ENCODE measurements around the gene ASAH2. TPM values are rescaled to one million over a fixed set of nuclear protein-coding genes. Genes with fewer than 3 reads are reported as not detected.

Gene ASAH2
- total RNA-seq: 1 to 10 TPM; 1.8 to 2.3 TPM

GRCh38 chr10:50251394-50251793 is at the start of gene ASAH2:
TSS of gene ASAH2 (minus strand) at chr10:50251516. CDS start at chr10:50248610, 2,906 bp downstream.
- H3K4me1 Mint-ChIP-seq (ENCODE audit: low read depth): no peaks in the 10 kb centered on the region
- peaks cover 45% of the 10 kb centered on the region for H3K27me3 Mint-ChIP-seq (ENCODE audit: low read depth)
- ATAC-seq: no peak
- no peaks in the 10 kb centered on the region for H3K9me3 Mint-ChIP-seq (ENCODE audit: insufficient read depth)
- H3K36me3 Mint-ChIP-seq (ENCODE audit: low read depth): no peaks in the 10 kb centered on the region
- no peak within 1 kb of the TSS for H3K4me3 Mint-ChIP-seq
- H3K27ac Mint-ChIP-seq: no peak within 1 kb of the TSS
- ChIA-PET POLR2A (no interaction called here), CTCF (no interaction called here)
- no peak for DNase-seq

- Mint-ChIP-seq H3K36me3 (ENCODE audit: low read depth) (peaks cover 3% of the 10 kb centered on the region), H3K27ac (no peak overlapping the region), H3K27me3 (ENCODE audit: low read depth) (no peaks in the 10 kb centered on the region), H3K9me3 (ENCODE audit: insufficient read depth) (peaks cover 5% of the 10 kb centered on the region), H3K4me1 (ENCODE audit: low read depth) (peaks cover 6% of the 10 kb centered on the region), H3K4me3 (no peak overlapping the region)
- ATAC-seq (no peak), DNase-seq (no peak)
- ChIA-PET CTCF (no interaction called here), POLR2A (no interaction called here)
Observed at GRCh38 chr10:50299948-50300669, 48.8 kb upstream of the ASAH2 start.

- Mint-ChIP-seq H3K27ac (no peak overlapping the region), H3K36me3 (ENCODE audit: low read depth) (no peaks in the 10 kb centered on the region), H3K27me3 (ENCODE audit: low read depth) (no peaks in the 10 kb centered on the region), H3K4me3 (no peak overlapping the region), H3K9me3 (ENCODE audit: insufficient read depth) (peaks cover 5% of the 10 kb centered on the region), H3K4me1 (ENCODE audit: low read depth) (peaks cover 2% of the 10 kb centered on the region)
- ChIA-PET POLR2A (no interaction called here), CTCF (no interaction called here)
- DNase-seq (no peak), ATAC-seq (no peak)
Observed at GRCh38 chr10:50295367-50295766, 44.1 kb upstream of the ASAH2 start.

GRCh38 chr10:50294582-50294981 is 43.3 kb upstream of the ASAH2 start:
- CTCF ChIA-PET: no interaction called here
- DNase-seq: no peak
- ATAC-seq: no peak
- Mint-ChIP-seq H3K27me3 (ENCODE audit: low read depth) (no peaks in the 10 kb centered on the region), H3K4me3 (no peak overlapping the region), H3K36me3 (ENCODE audit: low read depth) (no peaks in the 10 kb centered on the region), H3K4me1 (ENCODE audit: low read depth) (peaks cover 2% of the 10 kb centered on the region), H3K9me3 (ENCODE audit: insufficient read depth) (peaks cover 5% of the 10 kb centered on the region), H3K27ac (peak overlapping the region; percentile 3)
- POLR2A ChIA-PET: no interaction called here

GRCh38 chr10:50293513-50294313 is 42.4 kb upstream of the ASAH2 start:
- POLR2A ChIA-PET: no interaction called here
- H3K36me3 Mint-ChIP-seq (ENCODE audit: low read depth): no peaks in the 10 kb centered on the region

GRCh38 chr10:50291261-50291850 is 40.0 kb upstream of the ASAH2 start:
- Mint-ChIP-seq H3K4me3 (no peak overlapping the region), H3K27me3 (ENCODE audit: low read depth) (peaks cover 5% of the 10 kb centered on the region), H3K9me3 (ENCODE audit: insufficient read depth) (no peaks in the 10 kb centered on the region), H3K4me1 (ENCODE audit: low read depth) (peaks cover 2% of the 10 kb centered on the region), H3K36me3 (ENCODE audit: low read depth) (no peaks in the 10 kb centered on the region), H3K27ac (no peak overlapping the region)
- POLR2A ChIA-PET: no interaction called here
- ATAC-seq (no peak), DNase-seq (no peak)
- CTCF ChIA-PET: no interaction called here

More at GRCh38 chr10:50293513-50294313, 42.4 kb upstream of the ASAH2 start:
- Mint-ChIP-seq H3K4me3 (no peak overlapping the region), H3K27ac (no peak overlapping the region), H3K27me3 (ENCODE audit: low read depth) (peaks cover 2% of the 10 kb centered on the region), H3K9me3 (ENCODE audit: insufficient read depth) (peaks cover under 1% of the 10 kb centered on the region), H3K4me1 (ENCODE audit: low read depth) (peaks cover 2% of the 10 kb centered on the region)
- ATAC-seq (no peak), DNase-seq (no peak)
- CTCF ChIA-PET: no interaction called here

- no peak overlapping the region for H3K4me3 Mint-ChIP-seq
- peaks cover 11% of the 10 kb centered on the region for H3K27me3 Mint-ChIP-seq (ENCODE audit: low read depth)
- CTCF ChIA-PET: no interaction called here
- no peaks in the 10 kb centered on the region for H3K9me3 Mint-ChIP-seq (ENCODE audit: insufficient read depth)
- no peak overlapping the region for H3K27ac Mint-ChIP-seq
- H3K4me1 Mint-ChIP-seq (ENCODE audit: low read depth): peaks cover 2% of the 10 kb centered on the region
- DNase-seq: no peak
- no peak for ATAC-seq
- no peaks in the 10 kb centered on the region for H3K36me3 Mint-ChIP-seq (ENCODE audit: low read depth)
- POLR2A ChIA-PET: no interaction called here
Observed at GRCh38 chr10:50289196-50289595, 37.9 kb upstream of the ASAH2 start.

GRCh38 chr10:50286996-50287803 is 35.9 kb upstream of the ASAH2 start:
- H3K36me3 Mint-ChIP-seq (ENCODE audit: low read depth): no peaks in the 10 kb centered on the region
- no peak overlapping the region for H3K4me3 Mint-ChIP-seq
- CTCF ChIA-PET: no interaction called here
- POLR2A ChIA-PET: no interaction called here
- no peaks in the 10 kb centered on the region for H3K4me1 Mint-ChIP-seq (ENCODE audit: low read depth)
- peaks cover 24% of the 10 kb centered on the region for H3K27me3 Mint-ChIP-seq (ENCODE audit: low read depth)
- no peak overlapping the region for H3K27ac Mint-ChIP-seq
- no peaks in the 10 kb centered on the region for H3K9me3 Mint-ChIP-seq (ENCODE audit: insufficient read depth)
- DNase-seq (no peak), ATAC-seq (no peak)

GRCh38 chr10:50286517-50286916 is 35.2 kb upstream of the ASAH2 start:
- Mint-ChIP-seq H3K4me3 (no peak overlapping the region), H3K27ac (no peak overlapping the region), H3K4me1 (ENCODE audit: low read depth) (no peaks in the 10 kb centered on the region), H3K9me3 (ENCODE audit: insufficient read depth) (no peaks in the 10 kb centered on the region), H3K27me3 (ENCODE audit: low read depth) (peaks cover 30% of the 10 kb centered on the region), H3K36me3 (ENCODE audit: low read depth) (no peaks in the 10 kb centered on the region)
- POLR2A ChIA-PET: no interaction called here
- CTCF ChIA-PET: no interaction called here
- ATAC-seq: no peak
- DNase-seq: no peak

- H3K9me3 Mint-ChIP-seq (ENCODE audit: insufficient read depth): no peaks in the 10 kb centered on the region
- ChIA-PET CTCF (no interaction called here), POLR2A (no interaction called here)
- no peak overlapping the region for H3K27ac Mint-ChIP-seq
- H3K4me1 Mint-ChIP-seq (ENCODE audit: low read depth): no peaks in the 10 kb centered on the region
- no peak overlapping the region for H3K4me3 Mint-ChIP-seq
- no peak for ATAC-seq
- peaks cover 44% of the 10 kb centered on the region for H3K27me3 Mint-ChIP-seq (ENCODE audit: low read depth)
- no peak for DNase-seq
- H3K36me3 Mint-ChIP-seq (ENCODE audit: low read depth): no peaks in the 10 kb centered on the region
Observed at GRCh38 chr10:50281967-50282522, 30.7 kb upstream of the ASAH2 start.

GRCh38 chr10:50281210-50281966 is 30.1 kb upstream of the ASAH2 start:
- no peaks in the 10 kb centered on the region for H3K9me3 Mint-ChIP-seq (ENCODE audit: insufficient read depth)
- ChIA-PET CTCF (no interaction called here), POLR2A (no interaction called here)
- no peaks in the 10 kb centered on the region for H3K4me1 Mint-ChIP-seq (ENCODE audit: low read depth)
- H3K36me3 Mint-ChIP-seq (ENCODE audit: low read depth): no peaks in the 10 kb centered on the region
- no peak overlapping the region for H3K4me3 Mint-ChIP-seq
- no peak for ATAC-seq
- H3K27ac Mint-ChIP-seq: no peak overlapping the region
- no peak for DNase-seq
- H3K27me3 Mint-ChIP-seq (ENCODE audit: low read depth): peaks cover 51% of the 10 kb centered on the region
